Right lobe of liver (tissue), 4 donors: Measurements from ENCODE around the gene CPED1.
"Not testable (repeated sequence)": the region's sequence is repeated elsewhere in the genome, so short reads cannot be mapped to it uniquely, and the experiment has no call there.

Experiments used
- CTCF ChIP-seq, 4 donors: fragments of 200-600 bp in 3 of 4; fragments of 450-650 bp in 1 of 4; IDR thresholded peaks; one replicate each; pipeline versions ENCODE4 v1.5.1 to v1.8.0; 2016 to 2022; ENCODE audit warnings: antibody characterized with exemption in 4 of 4, mild to moderate bottlenecking in 2 of 4
- POLR2A ChIP-seq: fragments of 450-650 bp; IDR thresholded peaks from one replicate; pipeline ENCODE4 v1.6.1; 2017; ENCODE audit warnings: antibody characterized with exemption, mild to moderate bottlenecking
- donor health status: DM: no; HTN: no; CAD: no.
- donor health status: DM: no; HTN: no; CAD: no.
- donor health status: DM: no; HTN: yes; CAD: no.

DNA sequence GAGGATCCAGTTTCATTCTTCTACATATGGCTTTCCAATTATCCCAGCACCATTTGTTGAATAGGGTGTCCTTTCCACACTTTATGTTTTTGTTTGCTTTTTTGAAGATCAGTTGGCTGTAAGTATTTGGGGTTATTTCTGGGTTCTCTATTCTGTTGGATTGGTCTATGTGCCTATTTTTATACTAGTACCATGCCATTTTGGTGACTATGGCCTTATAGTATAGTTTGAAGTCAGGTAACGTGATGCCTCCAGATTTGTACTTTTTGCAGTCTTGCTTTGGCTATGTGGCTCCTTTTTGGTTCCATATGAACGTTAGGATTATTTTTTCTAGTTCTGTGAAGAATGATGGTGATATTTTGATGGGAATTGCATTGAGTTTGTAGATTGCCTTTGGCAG is 48.8 kb downstream of the CPED1 start:
- not testable (repeated sequence) for TF ChIP-seq CTCF (IDR thresholded peaks at IDR 0.05); POLR2A
